CD4-positive, alpha-beta T cell (primary cell): ENCODE data around the gene CCND1. TPM values are rescaled to one million over a fixed set of nuclear protein-coding genes. Genes with fewer than 3 reads are reported as not detected.

Source experiments
- ATAC-seq: fragments of 200-7000 bp; cut with Tn5 transposase; one replicate; pipeline ENCODE4 v1.10.0; 2022; ENCODE audit warnings: mild to moderate bottlenecking; ENCODE audit not compliant: poor library complexity
- CTCF ChIA-PET: fragments of 350-600 bp; sonication (Branson Sonifier 250); formaldehyde crosslinking; loops from one replicate; lab custom pipeline; 2021; ENCODE audit warnings: antibody characterized with exemption, inconsistent platforms; lab: Charles Lee
- POLR2A ChIA-PET: fragments of 350-600 bp; sonication (Branson Sonifier 250); formaldehyde crosslinking; loops from one replicate; lab custom pipeline; 2021; ENCODE audit warnings: antibody characterized with exemption, inconsistent platforms; lab: Charles Lee
- DNase-seq, 14 experiments: peaks; one replicate each; pipeline ENCODE4 v3.0.0-alpha.2; 2013 to 2020; ENCODE audit warnings: mixed read lengths in 2 of 14
- H3K27ac ChIP-seq, 2 donors: one replicate each; pipeline versions ENCODE4 v1.5.1 to v1.7.0; 2013; ENCODE audit warnings: low read length in 2 of 2, low read depth in 1 of 2, mild to moderate bottlenecking in 1 of 2
- H3K27me3 ChIP-seq, 2 experiments: 1 replicate in 1 of 2; 2 replicates in 1 of 2; pipeline versions ENCODE4 v1.6.1 to v1.7.0; 2013; ENCODE audit warnings: low read length in 2 of 2, control low read depth in 1 of 2, mild to moderate bottlenecking in 1 of 2, moderate library complexity in 1 of 2; ENCODE audit not compliant: insufficient read depth in 2 of 2, control insufficient read depth in 1 of 2
- H3K36me3 ChIP-seq: one replicate; pipeline ENCODE4 v1.6.1; 2013; ENCODE audit warnings: low read length, control low read depth; ENCODE audit not compliant: insufficient read depth
- H3K4me1 ChIP-seq: one replicate; pipeline ENCODE4 v1.6.1; 2013; ENCODE audit warnings: low read length, control low read depth; ENCODE audit not compliant: insufficient read depth
- H3K4me3 ChIP-seq: one replicate; pipeline ENCODE4 v1.5.1; 2013; ENCODE audit warnings: mild to moderate bottlenecking, low read length, moderate library complexity
- H3K9me3 ChIP-seq, 2 experiments: 1 replicate in 1 of 2; 2 replicates in 1 of 2; pipeline versions ENCODE4 v1.6.1 to v1.7.0; 2013; ENCODE audit warnings: low read length in 2 of 2, mild to moderate bottlenecking in 2 of 2, control low read depth in 1 of 2, moderate library complexity in 1 of 2; ENCODE audit not compliant: control insufficient read depth in 1 of 2, insufficient read depth in 1 of 2
- H3K27ac Mint-ChIP-seq: one replicate; pipeline ENCODE4 v1.8.0; 2020; ENCODE audit warnings: mixed read lengths
- H3K27me3 Mint-ChIP-seq: one replicate; pipeline ENCODE4 v1.8.0; 2021; ENCODE audit warnings: mixed read lengths
- H3K36me3 Mint-ChIP-seq: one replicate; pipeline ENCODE4 v1.8.0; 2021; ENCODE audit warnings: low read depth, mixed read lengths
- H3K4me1 Mint-ChIP-seq: one replicate; pipeline ENCODE4 v1.8.0; 2021; ENCODE audit warnings: low read depth, mixed read lengths
- H3K4me3 Mint-ChIP-seq: one replicate; pipeline ENCODE4 v1.8.0; 2020; ENCODE audit warnings: mild to moderate bottlenecking, mixed read lengths
- H3K9me3 Mint-ChIP-seq: one replicate; pipeline ENCODE4 v1.8.0; 2020; ENCODE audit warnings: mixed read lengths
- intact Hi-C, 2 experiments: fragments of 100-400 bp; cut with DNase I in 1 of 2; cut with micrococcal nuclease in 1 of 2; formaldehyde crosslinking; loops; one replicate each; pipeline versions ENCODE4 v1.15.1 to v1.9.0; 2023 to 2025; cut with DNase I, micrococcal nuclease
- total RNA-seq, 174 experiments: library from RNA in 2 of 174; stranded (reverse) in 2 of 174; gene quantifications; one replicate each; pipeline ENCODE4 v1.2.3 and lab custom pipeline; 2021 to 2026
- TF ChIP-seq, protein P1 (sequence below): fragments of 200-600 bp; IDR thresholded peaks from one replicate; pipeline ENCODE4 v1.8.0; 2022; ENCODE audit warnings: antibody characterized with exemption, mild to moderate bottlenecking

CCND1 gene
- total RNA-seq, 2 experiments from 2014 or later: 1.7 to 2.4 TPM

DNA sequence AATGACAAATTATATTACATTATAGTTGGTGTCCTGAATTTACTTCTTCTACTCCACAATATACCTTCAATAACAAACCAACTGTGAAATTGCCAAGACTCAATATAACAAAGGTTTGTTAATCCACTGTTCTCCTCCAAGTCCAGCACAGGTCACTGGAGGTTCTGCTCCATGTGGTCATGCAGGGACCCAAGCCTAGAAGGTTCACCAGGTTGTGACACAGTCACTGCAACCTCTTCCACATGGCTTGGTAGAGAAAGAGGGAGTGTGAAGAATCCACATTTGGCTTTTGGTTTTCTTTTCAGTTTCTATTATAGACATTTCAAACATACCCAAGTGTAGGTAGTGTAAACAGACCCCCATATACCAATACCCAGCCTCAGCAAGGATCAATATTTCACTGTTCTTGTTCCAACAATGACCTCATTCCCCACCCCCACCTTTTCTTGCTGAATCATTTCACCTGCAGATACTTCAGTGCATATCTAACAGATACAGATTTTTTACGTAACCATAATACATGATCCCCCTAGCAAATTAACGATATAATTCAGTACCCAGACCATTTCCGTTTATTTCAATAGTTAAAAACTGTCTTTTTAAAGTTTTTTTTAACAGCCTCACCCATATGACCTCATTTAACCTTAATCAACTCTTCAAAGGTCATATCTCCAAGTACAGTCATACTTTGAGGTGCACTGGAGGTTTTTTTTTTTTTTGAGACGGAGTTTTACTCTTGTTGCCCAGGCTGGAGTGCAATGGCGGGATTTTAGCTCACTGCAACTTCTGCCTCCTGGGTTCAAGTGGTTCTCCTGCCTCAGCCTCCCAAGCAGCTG, 48.7 kb downstream of the CCND1 start:
- Histone ChIP-seq H3K27me3 (peaks cover 20 to 24% of the 10 kb centered on the region in 2 experiments), H3K9me3 (peaks cover 0 to 3% of the 10 kb centered on the region in 2 experiments), H3K4me1 (peaks cover 9% of the 10 kb centered on the region), H3K36me3 (no peaks in the 10 kb centered on the region), H3K4me3 (no peak overlapping the region), H3K27ac (no peak overlapping the region)
- DNase-seq (no peak), ATAC-seq (no peak)
- ChIA-PET POLR2A (no interaction called here), CTCF (no interaction called here)
- peaks cover 5% of the 10 kb centered on the region for H3K4me1 Mint-ChIP-seq
- TF ChIP-seq, protein P1, sequence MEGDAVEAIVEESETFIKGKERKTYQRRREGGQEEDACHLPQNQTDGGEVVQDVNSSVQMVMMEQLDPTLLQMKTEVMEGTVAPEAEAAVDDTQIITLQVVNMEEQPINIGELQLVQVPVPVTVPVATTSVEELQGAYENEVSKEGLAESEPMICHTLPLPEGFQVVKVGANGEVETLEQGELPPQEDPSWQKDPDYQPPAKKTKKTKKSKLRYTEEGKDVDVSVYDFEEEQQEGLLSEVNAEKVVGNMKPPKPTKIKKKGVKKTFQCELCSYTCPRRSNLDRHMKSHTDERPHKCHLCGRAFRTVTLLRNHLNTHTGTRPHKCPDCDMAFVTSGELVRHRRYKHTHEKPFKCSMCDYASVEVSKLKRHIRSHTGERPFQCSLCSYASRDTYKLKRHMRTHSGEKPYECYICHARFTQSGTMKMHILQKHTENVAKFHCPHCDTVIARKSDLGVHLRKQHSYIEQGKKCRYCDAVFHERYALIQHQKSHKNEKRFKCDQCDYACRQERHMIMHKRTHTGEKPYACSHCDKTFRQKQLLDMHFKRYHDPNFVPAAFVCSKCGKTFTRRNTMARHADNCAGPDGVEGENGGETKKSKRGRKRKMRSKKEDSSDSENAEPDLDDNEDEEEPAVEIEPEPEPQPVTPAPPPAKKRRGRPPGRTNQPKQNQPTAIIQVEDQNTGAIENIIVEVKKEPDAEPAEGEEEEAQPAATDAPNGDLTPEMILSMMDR: no peak
- H3K36me3 Mint-ChIP-seq: no peaks in the 10 kb centered on the region
- intact Hi-C loops: loop anchor here in 1 of 2 experiments (5.0 kb wide), 1 partner anchor 508 kb away; no protein-coding TSS in a partner anchor
- no peak overlapping the region for H3K4me3 Mint-ChIP-seq
- H3K9me3 Mint-ChIP-seq: peaks cover 4% of the 10 kb centered on the region
- peaks cover 61% of the 10 kb centered on the region for H3K27me3 Mint-ChIP-seq
- H3K27ac Mint-ChIP-seq: no peak overlapping the region

DNA sequence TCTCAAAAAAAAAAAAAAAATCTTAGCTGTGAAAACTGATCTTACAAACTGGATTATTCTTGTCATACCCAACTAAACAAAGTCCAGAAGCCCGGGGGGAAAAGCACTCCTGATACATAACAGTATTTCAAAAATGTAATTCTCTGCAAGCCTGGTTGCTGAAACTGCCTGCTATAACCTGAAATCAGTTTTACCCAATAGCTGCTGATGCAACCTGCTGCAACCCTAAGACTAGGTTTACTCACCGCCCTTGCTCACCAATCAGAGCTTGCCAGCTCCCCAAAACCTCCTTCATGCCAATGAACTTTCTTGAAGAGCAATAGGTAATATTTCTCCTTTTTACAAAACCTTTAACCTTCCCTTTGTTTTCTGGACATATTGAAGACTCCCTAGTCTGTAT, 50.5 kb downstream of the CCND1 start:
- no peak overlapping the region for H3K4me3 ChIP-seq
- TF ChIP-seq, protein P1: no peak
- ChIA-PET POLR2A (no interaction called here), CTCF (interaction anchor here (0.6 kb wide), 1 partner anchor 105 kb away, joined by 3 read pairs; no protein-coding TSS in a partner anchor)
- DNase-seq: no peak
- peaks cover 0 to 3% of the 10 kb centered on the region in 2 experiments for H3K9me3 ChIP-seq
- no peaks in the 10 kb centered on the region for H3K36me3 ChIP-seq
- H3K27me3 ChIP-seq: peaks cover 21 to 26% of the 10 kb centered on the region in 2 experiments
- H3K4me1 ChIP-seq: no peaks in the 10 kb centered on the region
- Mint-ChIP-seq H3K27me3 (peaks cover 70% of the 10 kb centered on the region), H3K4me1 (no peaks in the 10 kb centered on the region), H3K9me3 (peaks cover 4% of the 10 kb centered on the region), H3K36me3 (no peaks in the 10 kb centered on the region), H3K4me3 (no peak overlapping the region), H3K27ac (no peak overlapping the region)
- H3K27ac ChIP-seq: no peak overlapping the region
- intact Hi-C loops: no loop called here
- no peak for ATAC-seq

DNA sequence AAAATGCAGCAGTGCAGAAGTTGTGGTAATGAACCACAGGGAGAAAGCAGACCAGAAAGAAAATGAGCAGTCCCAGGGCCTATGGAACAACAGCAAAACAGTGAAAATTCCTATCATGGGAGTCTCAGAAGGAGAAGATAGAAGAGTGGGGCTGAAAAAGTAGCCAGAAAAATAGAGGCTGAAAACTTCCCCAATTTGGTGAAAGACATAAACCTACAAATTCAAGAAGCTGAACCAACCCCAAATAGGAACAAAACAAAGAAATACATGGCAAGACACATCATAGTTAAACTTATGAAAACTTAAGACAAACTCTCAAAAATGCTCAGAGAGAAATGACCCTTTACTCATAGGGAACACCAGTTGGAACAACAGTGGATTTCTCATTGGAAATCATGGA, 51.5 kb downstream of the CCND1 start:
- H3K27me3 ChIP-seq: peaks cover 20 to 24% of the 10 kb centered on the region in 2 experiments
- Mint-ChIP-seq H3K36me3 (no peaks in the 10 kb centered on the region), H3K4me1 (no peaks in the 10 kb centered on the region), H3K9me3 (peaks cover 4% of the 10 kb centered on the region), H3K4me3 (no peak overlapping the region), H3K27me3 (peaks cover 79% of the 10 kb centered on the region), H3K27ac (no peak overlapping the region)
- POLR2A ChIA-PET: no interaction called here
- DNase-seq: no peak
- CTCF ChIA-PET: no interaction called here
- H3K4me1 ChIP-seq: no peaks in the 10 kb centered on the region
- no peaks in the 10 kb centered on the region for H3K9me3 ChIP-seq
- intact Hi-C loops: no loop called here
- TF ChIP-seq, protein P1: no peak
- no peaks in the 10 kb centered on the region for H3K36me3 ChIP-seq
- H3K27ac ChIP-seq: no peak overlapping the region
- ATAC-seq: no peak
- H3K4me3 ChIP-seq: no peak overlapping the region
